Stimulated activated effector memory CD8-positive, alpha-beta T cell treated with anti-CD3 and anti-CD28 coated beads, Interleukin-12 subunit alpha, Interleukin-12 subunit beta, amount 100 ng/mL, for 72 hours (primary cell): ENCODE measurements around the gene SHE.

Experiments used
- ATAC-seq: fragments of 150-1000 bp; cut with Tn5 transposase; 2 replicates; pipeline ENCODE4 v1.10.0; 2021
- DNase-seq, 2 donors: peaks; one replicate each; pipeline ENCODE4 v3.0.0; 2021 to 2022; ENCODE audit warnings: low spot score in 2 of 2
- H3K27ac Mint-ChIP-seq: one replicate; pipeline ENCODE4 v1.8.0; 2022; ENCODE audit warnings: mild to moderate bottlenecking, mixed read lengths
- H3K36me3 Mint-ChIP-seq: one replicate; pipeline ENCODE4 v1.8.0; 2022; ENCODE audit warnings: mild to moderate bottlenecking, mixed read lengths
- H3K4me1 Mint-ChIP-seq: one replicate; pipeline ENCODE4 v1.8.0; 2022; ENCODE audit warnings: mixed read lengths
- H3K4me3 Mint-ChIP-seq: one replicate; pipeline ENCODE4 v1.8.0; 2022; ENCODE audit warnings: mild to moderate bottlenecking, mixed read lengths
- H3K9me3 Mint-ChIP-seq: one replicate; pipeline ENCODE4 v1.8.0; 2022; ENCODE audit warnings: mixed read lengths

SHE gene

GRCh38 chr1:154453161-154453560 lies 49.1 kb downstream of the SHE start:
- Mint-ChIP-seq H3K4me3 (no peak overlapping the region), H3K27ac (no peak overlapping the region), H3K9me3 (no peaks in the 10 kb centered on the region), H3K4me1 (peaks cover 22% of the 10 kb centered on the region), H3K36me3 (peaks cover 19% of the 10 kb centered on the region)
- DNase-seq: no peak
- no peak for ATAC-seq

- no peak for DNase-seq
- no peak for ATAC-seq
- peaks cover 30% of the 10 kb centered on the region for H3K4me1 Mint-ChIP-seq
- no peak overlapping the region for H3K27ac Mint-ChIP-seq
- H3K9me3 Mint-ChIP-seq: no peaks in the 10 kb centered on the region
- H3K36me3 Mint-ChIP-seq: peaks cover 22% of the 10 kb centered on the region
- H3K4me3 Mint-ChIP-seq: no peak overlapping the region
Measured at GRCh38 chr1:154448331-154448811, 53.8 kb downstream of the SHE start.

- Mint-ChIP-seq H3K27ac (no peak overlapping the region), H3K36me3 (peaks cover 27% of the 10 kb centered on the region), H3K4me3 (no peak overlapping the region), H3K4me1 (peaks cover 33% of the 10 kb centered on the region), H3K9me3 (no peaks in the 10 kb centered on the region)
- ATAC-seq: no peak
- no peak for DNase-seq
Measured at GRCh38 chr1:154446789-154447188, 55.4 kb downstream of the SHE start.

GRCh38 chr1:154446292-154446691 lies 55.9 kb downstream of the SHE start:
- Mint-ChIP-seq H3K4me1 (peaks cover 37% of the 10 kb centered on the region), H3K36me3 (peaks cover 27% of the 10 kb centered on the region), H3K4me3 (no peak overlapping the region), H3K27ac (no peak overlapping the region), H3K9me3 (no peaks in the 10 kb centered on the region)
- ATAC-seq (no peak), DNase-seq (no peak)

GRCh38 chr1:154445040-154445472 lies 57.2 kb downstream of the SHE start:
- Mint-ChIP-seq H3K36me3 (peaks cover 27% of the 10 kb centered on the region), H3K4me3 (no peak overlapping the region), H3K4me1 (peaks cover 50% of the 10 kb centered on the region), H3K27ac (peak overlapping the region; percentile 64), H3K9me3 (no peaks in the 10 kb centered on the region)
- DNase-seq: peak; percentile 29 to 86
- ATAC-seq: peak; percentile 82

- no peak overlapping the region for H3K4me3 Mint-ChIP-seq
- H3K36me3 Mint-ChIP-seq: peaks cover 27% of the 10 kb centered on the region
- no peak overlapping the region for H3K27ac Mint-ChIP-seq
- H3K4me1 Mint-ChIP-seq: peaks cover 62% of the 10 kb centered on the region
- DNase-seq (no peak), ATAC-seq (no peak)
- H3K9me3 Mint-ChIP-seq: no peaks in the 10 kb centered on the region
Measured at GRCh38 chr1:154443274-154444013, 58.8 kb downstream of the SHE start.

- no peaks in the 10 kb centered on the region for H3K9me3 Mint-ChIP-seq
- peaks cover 32% of the 10 kb centered on the region for H3K36me3 Mint-ChIP-seq
- H3K4me1 Mint-ChIP-seq: peaks cover 70% of the 10 kb centered on the region
- DNase-seq (no peak), ATAC-seq (no peak)
- H3K27ac Mint-ChIP-seq: peak overlapping the region; percentile 23
- no peak overlapping the region for H3K4me3 Mint-ChIP-seq
Measured at GRCh38 chr1:154442006-154442740, 60.0 kb downstream of the SHE start.

GRCh38 chr1:154441241-154441888 lies 60.8 kb downstream of the SHE start:
- H3K4me3 Mint-ChIP-seq: no peak overlapping the region
- peaks cover 70% of the 10 kb centered on the region for H3K4me1 Mint-ChIP-seq
- ATAC-seq (no peak), DNase-seq (no peak)
- H3K36me3 Mint-ChIP-seq: peaks cover 31% of the 10 kb centered on the region
- H3K9me3 Mint-ChIP-seq: no peaks in the 10 kb centered on the region
- peak overlapping the region; percentile 23 for H3K27ac Mint-ChIP-seq

GRCh38 chr1:154440036-154440804 lies 62.0 kb downstream of the SHE start:
- Mint-ChIP-seq H3K36me3 (peaks cover 24% of the 10 kb centered on the region), H3K9me3 (no peaks in the 10 kb centered on the region), H3K4me3 (peak overlapping the region; percentile 39), H3K4me1 (peaks cover 60% of the 10 kb centered on the region), H3K27ac (peak overlapping the region; percentile 87)
- ATAC-seq (peak; percentile 67), DNase-seq (no peak)

- Mint-ChIP-seq H3K4me3 (no peak overlapping the region), H3K9me3 (no peaks in the 10 kb centered on the region), H3K36me3 (peaks cover 17% of the 10 kb centered on the region), H3K27ac (no peak overlapping the region), H3K4me1 (peaks cover 50% of the 10 kb centered on the region)
- DNase-seq (no peak), ATAC-seq (no peak)
Measured at GRCh38 chr1:154436433-154436832, 65.8 kb downstream of the SHE start.

- ATAC-seq: no peak
- H3K27ac Mint-ChIP-seq: no peak overlapping the region
- H3K36me3 Mint-ChIP-seq: peaks cover 20% of the 10 kb centered on the region
Measured at GRCh38 chr1:154435599-154436200, 66.5 kb downstream of the SHE start.

GRCh38 chr1:154434346-154435085 lies 67.7 kb downstream of the SHE start:
- ATAC-seq (no peak), DNase-seq (no peak)
- Mint-ChIP-seq H3K36me3 (peaks cover 20% of the 10 kb centered on the region), H3K4me1 (peaks cover 45% of the 10 kb centered on the region), H3K27ac (no peak overlapping the region), H3K9me3 (no peaks in the 10 kb centered on the region), H3K4me3 (no peak overlapping the region)

More at GRCh38 chr1:154435599-154436200, 66.5 kb downstream of the SHE start:
- no peak for DNase-seq
- Mint-ChIP-seq H3K4me1 (peaks cover 50% of the 10 kb centered on the region), H3K4me3 (no peak overlapping the region), H3K9me3 (no peaks in the 10 kb centered on the region)

GRCh38 chr1:154433161-154433764 lies 68.9 kb downstream of the SHE start:
- no peak for DNase-seq
- H3K4me1 Mint-ChIP-seq: peaks cover 36% of the 10 kb centered on the region
- peak; percentile 11 for ATAC-seq
- H3K27ac Mint-ChIP-seq: no peak overlapping the region
- H3K9me3 Mint-ChIP-seq: no peaks in the 10 kb centered on the region
- H3K4me3 Mint-ChIP-seq: no peak overlapping the region
- peaks cover 20% of the 10 kb centered on the region for H3K36me3 Mint-ChIP-seq
